Prostate gland (tissue), 2 donors: ENCODE results near the gene PRX.

ENCODE experiments used
- CTCF ChIP-seq, 4 experiments: fragments of 200-600 bp in 2 of 4; fragments of 450-650 bp in 2 of 4; sonication (generic) in 2 of 4; IDR thresholded peaks; 1 replicate in 3 of 4; 2 replicates in 1 of 4; pipeline ENCODE4 v1.5.1; 2016 to 2019; ENCODE audit warnings: antibody characterized with exemption in 4 of 4, mild to moderate bottlenecking in 2 of 4, moderate library complexity in 2 of 4
- POLR2A ChIP-seq: fragments of 450-650 bp; IDR thresholded peaks from one replicate; pipeline ENCODE4 v1.6.1; 2016; ENCODE audit warnings: antibody characterized with exemption, mild to moderate bottlenecking
- POLR2AphosphoS5 ChIP-seq: sonication (generic); formaldehyde crosslinking; IDR thresholded peaks from one replicate; pipeline ENCODE4 v1.6.1; 2017; ENCODE audit warnings: antibody characterized with exemption

GRCh38 chr19:40444825-40445312 lies 31.7 kb upstream of the PRX start:
- TF ChIP-seq POLR2AphosphoS5 (no peak), CTCF (IDR thresholded peaks at IDR 0.05) (peak in 1 of 4 experiments; percentile 27), POLR2A (no peak)
